Left lung (tissue), 10 donors: Measurements from ENCODE around the gene GIPR. TPM values are rescaled to one million over a fixed set of nuclear protein-coding genes. Genes with fewer than 3 reads are reported as not detected.

ENCODE experiments used
- ATAC-seq: fragments of 200-7000 bp; cut with Tn5 transposase; one replicate; pipeline ENCODE4 v1.9.1; 2020; ENCODE audit warnings: moderate library complexity
- DNase-seq, 4 donors: peaks; one replicate each; pipeline ENCODE4 v3.0.0-alpha.2; 2013 to 2020
- H3K27ac ChIP-seq, 2 donors: fragments of 200-600 bp; sonication (generic) in 1 of 2; one replicate each; pipeline versions ENCODE4 v1.5.0 to v1.8.0; 2020 to 2021
- H3K27me3 ChIP-seq, 2 donors: fragments of 200-600 bp; sonication (generic) in 1 of 2; one replicate each; pipeline versions ENCODE4 v1.5.0 to v1.8.0; 2020 to 2021
- H3K36me3 ChIP-seq, 2 donors: fragments of 200-600 bp; sonication (generic) in 1 of 2; one replicate each; pipeline versions ENCODE4 v1.5.0 to v1.8.0; 2020 to 2021
- H3K4me1 ChIP-seq, 2 donors: fragments of 200-600 bp; one replicate each; pipeline ENCODE4 v1.8.0; 2021
- H3K4me3 ChIP-seq, 2 donors: fragments of 200-600 bp; sonication (generic) in 1 of 2; one replicate each; pipeline versions ENCODE4 v1.5.0 to v1.8.0; 2020 to 2021; ENCODE audit warnings: mild to moderate bottlenecking in 1 of 2
- H3K9me3 ChIP-seq, 2 donors: fragments of 200-600 bp; sonication (generic) in 1 of 2; one replicate each; pipeline versions ENCODE4 v1.5.0 to v1.8.0; 2020 to 2021
- CTCF ChIP-seq, 2 donors: fragments of 200-600 bp; sonication (generic) in 1 of 2; IDR thresholded peaks; one replicate each; pipeline versions ENCODE4 v1.5.0 to v1.8.0; 2021; ENCODE audit warnings: antibody characterized with exemption in 2 of 2
- intact Hi-C, 2 donors: fragments of 100-400 bp; cut with DNase I; formaldehyde crosslinking; loops; one replicate each; pipeline versions ENCODE4 v1.11.2 to v1.14.2; 2022
- polyA plus RNA-seq, 6 donors: library from polyadenylated mRNA; unstranded; fragments of 120-200 nt; gene quantifications; one replicate each; pipeline ENCODE4 v1.2.1, GENCODE V29; 2013; ENCODE audit not compliant: insufficient read length in 6 of 6
- total RNA-seq, 2 donors: library from RNA; stranded (reverse); fragmentation: NEBNext Ultra II Directional; extraction: Animal tissue kit (Norgen Biotek cat#: 25700); gene quantifications; one replicate each; pipeline ENCODE4 v1.2.1, GENCODE V29; 2021
- donor health status: DM: no; HTN: yes; CAD: no.
- donor health status: DM: no; HTN: no; CAD: no.

GIPR gene
- total and polyA plus RNA-seq, 8 donors = 2.8 to 9.7 (median 5.3) TPM

GRCh38 chr19:45712699-45713067 is 44.7 kb downstream of the GIPR start:
- no peak for ATAC-seq
- no peaks in the 10 kb centered on the region for H3K9me3 ChIP-seq
- peaks cover 0 to 19% of the 10 kb centered on the region in 2 donors for H3K4me1 ChIP-seq
- H3K36me3 ChIP-seq = peaks cover 0 to 35% of the 10 kb centered on the region in 2 donors
- no peak overlapping the region for H3K4me3 ChIP-seq
- no peak overlapping the region for H3K27ac ChIP-seq
- no peak for TF ChIP-seq CTCF (IDR thresholded peaks at IDR 0.05)
- peak in 1 of 4 donors; percentile 71 for DNase-seq
- no peaks in the 10 kb centered on the region for H3K27me3 ChIP-seq
- intact Hi-C loops = no loop called here

DNA sequence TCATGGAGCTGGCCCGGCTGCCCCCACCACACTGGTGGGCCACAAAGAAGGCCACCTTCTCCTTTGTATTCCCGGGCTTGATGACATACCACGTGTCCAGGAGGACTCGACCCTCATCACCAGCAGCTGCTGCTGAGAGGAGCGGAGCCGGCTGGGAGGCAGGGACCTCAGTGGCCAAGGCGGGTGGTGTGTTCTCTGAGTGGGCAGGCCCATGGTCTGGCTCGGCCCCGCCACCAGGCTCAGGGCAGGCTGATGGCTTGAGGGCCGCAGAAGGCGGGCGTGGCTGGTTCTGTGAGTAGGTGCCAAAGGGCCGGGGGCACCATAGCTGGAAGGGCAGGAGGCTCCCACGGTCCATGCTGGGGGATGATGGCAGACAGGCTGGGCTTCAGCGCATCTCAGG is 45.1 kb downstream of the GIPR start:
- ATAC-seq = no peak
- intact Hi-C loops = no loop called here

GRCh38 chr19:45715139-45715538 is 47.1 kb downstream of the GIPR start:
- Histone ChIP-seq H3K27ac (no peak overlapping the region), H3K27me3 (no peaks in the 10 kb centered on the region), H3K4me3 (no peak overlapping the region), H3K4me1 (peaks cover 6 to 31% of the 10 kb centered on the region in 2 donors), H3K9me3 (no peaks in the 10 kb centered on the region), H3K36me3 (peaks cover 0 to 36% of the 10 kb centered on the region in 2 donors)
- DNase-seq = no peak
- TF ChIP-seq CTCF (IDR thresholded peaks at IDR 0.05) = no peak
- intact Hi-C loops = no loop called here
- ATAC-seq = no peak

More for the DNA sequence above, 45.1 kb downstream of the GIPR start:
- DNase-seq = peak in 1 of 4 donors; percentile 71
- no peak for TF ChIP-seq CTCF (IDR thresholded peaks at IDR 0.05)
- Histone ChIP-seq H3K27ac (no peak overlapping the region), H3K9me3 (no peaks in the 10 kb centered on the region), H3K27me3 (no peaks in the 10 kb centered on the region), H3K4me1 (peaks cover 4 to 24% of the 10 kb centered on the region in 2 donors), H3K4me3 (no peak overlapping the region), H3K36me3 (peaks cover 0 to 33% of the 10 kb centered on the region in 2 donors)

- no peak for TF ChIP-seq CTCF (IDR thresholded peaks at IDR 0.05)
- H3K36me3 ChIP-seq = peaks cover 0 to 29% of the 10 kb centered on the region in 2 donors
- peak; percentile 32 for ATAC-seq
- intact Hi-C loops = no loop called here
- peak in 2 of 4 donors; percentile 32 to 43 for DNase-seq
- H3K4me3 ChIP-seq = peak overlapping the region; percentile 42 to 60
- no peaks in the 10 kb centered on the region for H3K27me3 ChIP-seq
- no peaks in the 10 kb centered on the region for H3K9me3 ChIP-seq
- peaks cover 6 to 39% of the 10 kb centered on the region in 2 donors for H3K4me1 ChIP-seq
- H3K27ac ChIP-seq = peak overlapping the region; percentile 83 to 95
Observed at GRCh38 chr19:45716359-45717130, 48.5 kb downstream of the GIPR start.

DNA sequence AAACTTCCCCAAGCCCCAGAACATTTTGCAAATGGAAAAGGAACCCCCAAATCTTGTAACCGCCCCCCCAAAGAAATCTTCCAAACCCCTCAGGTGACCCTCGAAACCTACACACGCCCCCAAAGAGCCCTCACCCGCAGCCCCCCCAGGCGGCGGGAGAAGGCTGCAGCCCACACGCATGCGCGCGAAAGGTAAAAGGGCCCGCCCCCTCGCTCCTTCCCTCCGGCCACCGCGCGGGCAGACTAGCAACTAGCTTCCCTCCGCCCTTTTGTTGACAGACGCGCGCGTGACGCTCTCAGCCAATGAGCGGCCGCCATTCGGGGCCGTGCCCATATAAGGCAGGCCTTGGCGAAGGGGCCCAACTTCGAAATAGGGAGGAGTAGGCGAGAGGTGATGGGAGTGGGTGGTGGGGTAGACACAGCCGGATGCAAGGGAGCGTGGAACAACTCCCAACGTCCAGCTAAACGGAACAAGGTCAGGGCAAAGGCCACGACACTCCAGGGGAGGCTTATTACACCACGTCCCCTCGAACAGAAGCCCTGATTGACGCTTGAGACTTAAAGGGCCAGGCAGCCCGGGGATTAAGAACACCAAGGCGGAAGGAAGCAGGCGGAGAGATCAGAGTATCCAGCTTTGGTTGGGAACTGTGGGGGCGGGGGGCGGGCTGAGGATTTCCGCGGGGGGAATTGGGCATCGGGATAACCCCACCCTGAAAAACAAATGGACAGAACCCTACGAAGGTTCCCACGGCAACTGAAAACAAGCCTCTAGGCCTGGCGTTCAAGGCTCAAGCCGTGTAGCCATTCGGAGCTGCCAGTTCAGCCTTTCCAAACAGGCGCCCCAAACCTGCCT is 49.3 kb downstream of the GIPR start:
- intact Hi-C loops = no loop called here

More for the DNA sequence above, 49.3 kb downstream of the GIPR start:
- ATAC-seq (peak; percentile 97), DNase-seq (peak; percentile 98 to 99 (median 99))
- H3K9me3 ChIP-seq = no peaks in the 10 kb centered on the region
- no peaks in the 10 kb centered on the region for H3K27me3 ChIP-seq
- H3K36me3 ChIP-seq = peaks cover 0 to 21% of the 10 kb centered on the region in 2 donors
- TF ChIP-seq CTCF (IDR thresholded peaks at IDR 0.05) = peak in 1 of 2 donors; percentile 14
- peaks cover 6 to 42% of the 10 kb centered on the region in 2 donors for H3K4me1 ChIP-seq
- H3K27ac ChIP-seq = peak overlapping the region; percentile 93 to 95
- H3K4me3 ChIP-seq = peak overlapping the region; percentile 42 to 60
